ENCODE results near the gene TRABD2A. TPM values are rescaled to one million over a fixed set of nuclear protein-coding genes. Genes with fewer than 3 reads are reported as not detected.

The TRABD2A gene
- total RNA-seq, 2 experiments from 2014 or later: 1.6 to 1.9 TPM

DNA sequence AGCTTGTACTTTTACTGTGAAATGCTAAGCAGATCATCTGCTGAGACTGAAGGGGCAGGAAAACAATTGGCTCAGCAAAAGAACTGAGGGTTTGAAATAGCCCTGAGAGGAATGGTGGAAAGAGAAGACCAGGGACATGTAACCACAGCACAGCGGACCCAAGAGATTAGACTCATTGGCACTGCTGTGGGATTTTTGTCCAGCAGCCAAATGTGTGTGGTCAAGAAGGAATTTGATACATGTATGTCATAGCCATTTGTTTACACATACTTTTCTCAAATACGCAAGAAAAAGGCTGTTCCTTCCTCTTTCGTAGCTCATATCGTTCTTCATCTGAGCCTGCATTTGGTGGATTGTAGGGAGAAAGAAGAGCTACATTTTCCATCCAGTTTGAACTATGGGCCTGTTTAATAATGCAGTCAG is 73.8 kb downstream of the TRABD2A start:
- H3K4me3 ChIP-seq (ENCODE audit: low read depth, low read length, poor library complexity, severe bottlenecking): no peak overlapping the region
- H3K4me2 ChIP-seq (ENCODE audit: low read length): no peak overlapping the region
- ChIA-PET POLR2A (interaction anchor here (0.8 kb wide), 1 partner anchor 11 kb away, joined by 3 read pairs; no protein-coding TSS in a partner anchor), CTCF (ENCODE audit: unreplicated experiment) (no interaction called here)
- H3K79me2 ChIP-seq (ENCODE audit: insufficient read depth, low read depth, low read length): no peaks in the 10 kb centered on the region
- no peak overlapping the region for H3K27ac ChIP-seq (ENCODE audit: low read depth, low read length, poor library complexity, severe bottlenecking)
- H4K20me1 ChIP-seq (ENCODE audit: insufficient read depth, low read length): no peaks in the 10 kb centered on the region
- no TSS peak for BruUV-seq (replicated peaks)
- DNase-seq (ENCODE audit: low spot score): no peak
- no peaks in the 10 kb centered on the region for H3K4me1 ChIP-seq (ENCODE audit: insufficient read depth, low read length, poor library complexity, severe bottlenecking)
- H2AFZ ChIP-seq (ENCODE audit: low read length): no peak overlapping the region
- intact Hi-C loops (cut with micrococcal nuclease; ENCODE audit: unreplicated experiment): no loop called here
- no peaks in the 10 kb centered on the region for H3K36me3 ChIP-seq (ENCODE audit: insufficient read depth, low read length)
- H3K9me2 ChIP-seq (ENCODE audit: insufficient read depth, low read length): peaks cover 5% of the 10 kb centered on the region; the same call in 1 of the 2 replicates
- no peak for TF ChIP-seq EZH2phosphoT487 (IDR thresholded peaks at IDR 0.05; ENCODE audit: borderline replicate concordance, low read depth, low read length)
- TF ChIP-seq, protein P1, sequence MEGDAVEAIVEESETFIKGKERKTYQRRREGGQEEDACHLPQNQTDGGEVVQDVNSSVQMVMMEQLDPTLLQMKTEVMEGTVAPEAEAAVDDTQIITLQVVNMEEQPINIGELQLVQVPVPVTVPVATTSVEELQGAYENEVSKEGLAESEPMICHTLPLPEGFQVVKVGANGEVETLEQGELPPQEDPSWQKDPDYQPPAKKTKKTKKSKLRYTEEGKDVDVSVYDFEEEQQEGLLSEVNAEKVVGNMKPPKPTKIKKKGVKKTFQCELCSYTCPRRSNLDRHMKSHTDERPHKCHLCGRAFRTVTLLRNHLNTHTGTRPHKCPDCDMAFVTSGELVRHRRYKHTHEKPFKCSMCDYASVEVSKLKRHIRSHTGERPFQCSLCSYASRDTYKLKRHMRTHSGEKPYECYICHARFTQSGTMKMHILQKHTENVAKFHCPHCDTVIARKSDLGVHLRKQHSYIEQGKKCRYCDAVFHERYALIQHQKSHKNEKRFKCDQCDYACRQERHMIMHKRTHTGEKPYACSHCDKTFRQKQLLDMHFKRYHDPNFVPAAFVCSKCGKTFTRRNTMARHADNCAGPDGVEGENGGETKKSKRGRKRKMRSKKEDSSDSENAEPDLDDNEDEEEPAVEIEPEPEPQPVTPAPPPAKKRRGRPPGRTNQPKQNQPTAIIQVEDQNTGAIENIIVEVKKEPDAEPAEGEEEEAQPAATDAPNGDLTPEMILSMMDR (conservative IDR thresholded peaks at IDR 0.05; ENCODE audit: low read length): no peak
- peaks cover under 1% of the 10 kb centered on the region; the same call in 1 of the 2 replicates for H3K9me3 ChIP-seq (ENCODE audit: low read length)

GRCh38 chr2:84805250-84805958 is 75.5 kb downstream of the TRABD2A start:
- BruUV-seq (replicated peaks): no TSS peak
- no peak for TF ChIP-seq EZH2phosphoT487 (IDR thresholded peaks at IDR 0.05; ENCODE audit: borderline replicate concordance, low read depth, low read length)
- TF ChIP-seq, protein P1 (conservative IDR thresholded peaks at IDR 0.05; ENCODE audit: low read length): no peak
- Histone ChIP-seq H3K9me2 (ENCODE audit: insufficient read depth, low read length) (peaks cover 5% of the 10 kb centered on the region; the same call in 1 of the 2 replicates), H3K9me3 (ENCODE audit: low read length) (peaks cover 4% of the 10 kb centered on the region; the same call in 1 of the 2 replicates), H2AFZ (ENCODE audit: low read length) (no peak overlapping the region), H3K4me3 (ENCODE audit: low read depth, low read length, poor library complexity, severe bottlenecking) (no peak overlapping the region), H3K36me3 (ENCODE audit: insufficient read depth, low read length) (no peaks in the 10 kb centered on the region), H3K79me2 (ENCODE audit: insufficient read depth, low read depth, low read length) (no peaks in the 10 kb centered on the region), H3K4me2 (ENCODE audit: low read length) (no peak overlapping the region), H3K4me1 (ENCODE audit: insufficient read depth, low read length, poor library complexity, severe bottlenecking) (no peaks in the 10 kb centered on the region), H3K27ac (ENCODE audit: low read depth, low read length, poor library complexity, severe bottlenecking) (no peak overlapping the region), H4K20me1 (ENCODE audit: insufficient read depth, low read length) (no peaks in the 10 kb centered on the region)
- no peak for DNase-seq (ENCODE audit: low spot score)
- intact Hi-C loops (cut with micrococcal nuclease; ENCODE audit: unreplicated experiment): no loop called here
- ChIA-PET POLR2A (interaction anchor here (1.2 to 1.9 kb wide), 3 partner anchors 8 to 23 kb away, joined by 4 to 7 read pairs (median 5); no protein-coding TSS in a partner anchor), CTCF (ENCODE audit: unreplicated experiment) (no interaction called here)

GRCh38 chr2:84801811-84802210 is 79.1 kb downstream of the TRABD2A start:
- Histone ChIP-seq H3K4me2 (ENCODE audit: low read length) (no peak overlapping the region), H3K9me3 (ENCODE audit: low read length) (peaks cover 4% of the 10 kb centered on the region; the same call in 1 of the 2 replicates), H3K4me1 (ENCODE audit: insufficient read depth, low read length, poor library complexity, severe bottlenecking) (no peaks in the 10 kb centered on the region), H3K36me3 (ENCODE audit: insufficient read depth, low read length) (no peaks in the 10 kb centered on the region), H3K4me3 (ENCODE audit: low read depth, low read length, poor library complexity, severe bottlenecking) (no peak overlapping the region), H3K9me2 (ENCODE audit: insufficient read depth, low read length) (peaks cover 5% of the 10 kb centered on the region; the same call in 1 of the 2 replicates), H2AFZ (ENCODE audit: low read length) (no peak overlapping the region), H4K20me1 (ENCODE audit: insufficient read depth, low read length) (no peaks in the 10 kb centered on the region), H3K27ac (ENCODE audit: low read depth, low read length, poor library complexity, severe bottlenecking) (no peak overlapping the region), H3K79me2 (ENCODE audit: insufficient read depth, low read depth, low read length) (no peaks in the 10 kb centered on the region)
- ChIA-PET POLR2A (interaction anchor here (0.7 to 1.0 kb wide), 2 partner anchors 57 to 76 kb away, joined by 3 to 5 read pairs; no protein-coding TSS in a partner anchor), CTCF (ENCODE audit: unreplicated experiment) (no interaction called here)
- no peak for DNase-seq (ENCODE audit: low spot score)
- intact Hi-C loops (cut with micrococcal nuclease; ENCODE audit: unreplicated experiment): no loop called here
- no TSS peak for BruUV-seq (replicated peaks)
- TF ChIP-seq, protein P1 (conservative IDR thresholded peaks at IDR 0.05; ENCODE audit: low read length): no peak
- TF ChIP-seq EZH2phosphoT487 (IDR thresholded peaks at IDR 0.05; ENCODE audit: borderline replicate concordance, low read depth, low read length): no peak
